D721Med (cell line): ENCODE results near the gene MAST4.

Experiments
- DNase-seq: peaks from one replicate; pipeline ENCODE4 v3.0.0; 2011; ENCODE audit warnings: low spot score; ENCODE audit not compliant: insufficient read length
- FAIRE-seq: peaks from 2 replicates; lab custom pipeline; 2011; peaks lifted over from hg19 to GRCh38; lab: Jason Lieb, UNC
- TF ChIP-seq, protein P1 (sequence below): IDR thresholded peaks from 2 replicates; pipeline ENCODE4 v1.5.1; 2012; ENCODE audit warnings: mild to moderate bottlenecking, control low read depth; ENCODE audit not compliant: insufficient read depth; ENCODE audit errors: missing control alignments

The MAST4 gene

GRCh38 chr5:67098656-67099055, 502.5 kb downstream of the MAST4 start:
- DNase-seq, result no peak
- FAIRE-seq, result no peak
- TF ChIP-seq, protein P1, sequence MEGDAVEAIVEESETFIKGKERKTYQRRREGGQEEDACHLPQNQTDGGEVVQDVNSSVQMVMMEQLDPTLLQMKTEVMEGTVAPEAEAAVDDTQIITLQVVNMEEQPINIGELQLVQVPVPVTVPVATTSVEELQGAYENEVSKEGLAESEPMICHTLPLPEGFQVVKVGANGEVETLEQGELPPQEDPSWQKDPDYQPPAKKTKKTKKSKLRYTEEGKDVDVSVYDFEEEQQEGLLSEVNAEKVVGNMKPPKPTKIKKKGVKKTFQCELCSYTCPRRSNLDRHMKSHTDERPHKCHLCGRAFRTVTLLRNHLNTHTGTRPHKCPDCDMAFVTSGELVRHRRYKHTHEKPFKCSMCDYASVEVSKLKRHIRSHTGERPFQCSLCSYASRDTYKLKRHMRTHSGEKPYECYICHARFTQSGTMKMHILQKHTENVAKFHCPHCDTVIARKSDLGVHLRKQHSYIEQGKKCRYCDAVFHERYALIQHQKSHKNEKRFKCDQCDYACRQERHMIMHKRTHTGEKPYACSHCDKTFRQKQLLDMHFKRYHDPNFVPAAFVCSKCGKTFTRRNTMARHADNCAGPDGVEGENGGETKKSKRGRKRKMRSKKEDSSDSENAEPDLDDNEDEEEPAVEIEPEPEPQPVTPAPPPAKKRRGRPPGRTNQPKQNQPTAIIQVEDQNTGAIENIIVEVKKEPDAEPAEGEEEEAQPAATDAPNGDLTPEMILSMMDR, result no peak

- TF ChIP-seq, protein P1, result no peak
- no peak for FAIRE-seq
- no peak for DNase-seq
Measured at GRCh38 chr5:67100301-67100700, 504.1 kb downstream of the MAST4 start.

- TF ChIP-seq, protein P1, result no peak
- FAIRE-seq (no peak), DNase-seq (no peak)
Measured at GRCh38 chr5:67102708-67103107, 506.5 kb downstream of the MAST4 start.

GRCh38 chr5:67104859-67105258, 508.7 kb downstream of the MAST4 start:
- TF ChIP-seq, protein P1, result no peak
- DNase-seq (no peak), FAIRE-seq (no peak)

- no peak for FAIRE-seq
- no peak for DNase-seq
- TF ChIP-seq, protein P1, result no peak
Measured at GRCh38 chr5:67105270-67105669, 509.1 kb downstream of the MAST4 start.

DNA sequence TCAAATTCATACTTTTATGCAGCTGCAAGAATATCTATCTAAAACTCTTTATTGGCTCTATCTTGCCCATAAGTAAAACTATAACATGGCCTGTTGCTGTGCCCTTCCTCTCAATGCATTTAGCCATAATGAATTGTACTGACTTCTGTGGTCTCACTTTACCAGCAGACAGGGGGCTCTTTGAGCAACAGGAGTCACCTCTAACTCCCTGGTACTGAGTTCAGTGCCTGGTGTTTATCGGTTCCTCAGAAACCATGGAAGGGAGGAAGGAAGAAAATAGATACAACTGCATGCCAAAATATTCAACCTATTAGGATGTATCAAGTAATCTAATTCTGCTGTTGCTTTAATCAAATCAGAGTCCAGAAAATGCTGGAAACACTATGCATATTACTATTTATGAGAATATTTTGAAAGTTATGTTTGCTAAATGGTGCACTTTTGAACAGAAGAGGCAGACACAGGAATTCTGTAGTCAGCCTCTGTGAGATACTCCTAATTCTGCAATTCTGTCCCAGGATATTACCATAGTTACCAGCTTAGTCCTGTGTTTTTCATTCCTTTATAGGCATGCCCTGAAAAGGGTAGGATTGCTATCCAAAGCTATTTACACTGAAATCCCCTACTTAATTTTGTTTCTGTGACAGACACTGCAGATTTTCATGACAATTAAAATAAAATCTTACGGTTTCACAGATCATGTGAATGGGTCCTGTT, 510.6 kb downstream of the MAST4 start:
- FAIRE-seq (no peak), DNase-seq (no peak)
- TF ChIP-seq, protein P1, result no peak

DNA sequence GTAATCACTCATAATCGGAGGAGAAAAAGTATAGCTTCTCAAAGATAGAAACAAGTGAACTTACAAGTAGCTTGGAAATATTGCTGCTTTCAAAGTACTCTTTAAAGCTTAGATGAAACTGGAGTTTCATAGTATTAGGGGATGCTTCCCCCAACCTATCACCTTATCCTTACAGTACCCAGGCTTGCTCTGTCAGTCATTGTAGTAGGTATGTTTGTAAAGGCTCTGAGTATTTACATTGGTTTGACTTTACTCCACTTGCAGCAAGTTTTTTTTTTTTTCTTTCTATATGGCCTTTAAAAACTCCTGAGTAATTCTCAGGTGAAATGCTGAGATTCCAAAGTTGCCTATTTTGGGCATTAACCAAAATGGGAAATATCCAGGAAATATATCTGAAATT, 515.6 kb downstream of the MAST4 start:
- TF ChIP-seq, protein P1, result no peak
- FAIRE-seq (no peak), DNase-seq (no peak)
